Right ventricle myocardium superior (tissue), 1 donor: ENCODE results near the gene SGCD. TPM values are rescaled to one million over a fixed set of nuclear protein-coding genes. Genes with fewer than 3 reads are reported as not detected.
A peak's percentile ranks its signal among the peaks of the same experiment; 100 is the strongest.

Source experiments
- ATAC-seq: fragments of 200-7000 bp; cut with Tn5 transposase; one replicate; pipeline ENCODE4 v1.9.1; 2020; ENCODE audit warnings: mild to moderate bottlenecking; ENCODE audit not compliant: poor library complexity
- DNase-seq: peaks from one replicate; pipeline ENCODE4 v3.0.0-alpha.2; 2020
- intact Hi-C: fragments of 100-400 bp; cut with DNase I; formaldehyde crosslinking; loops from one replicate; pipeline ENCODE4 v1.11.2; 2022
- total RNA-seq: library from RNA; stranded (reverse); fragmentation: NEBNext Ultra II Directional; extraction: Animal tissue kit (Norgen Biotek cat#: 25700); gene quantifications from one replicate; pipeline ENCODE4 v1.2.1, GENCODE V29; 2021
- donor health status: DM: no; HTN: yes; CAD: no; lungs with severe emphysema.

The SGCD gene
- total RNA-seq, 1 donor from 2014 or later, result 81.5 TPM

- DNase-seq, result no peak
- ATAC-seq, result peak; percentile 61
- intact Hi-C loops, result no loop called here
Observed at GRCh38 chr5:156686796-156687195, 359.8 kb downstream of the SGCD start.

GRCh38 chr5:156687514-156687913 is 360.6 kb downstream of the SGCD start:
- ATAC-seq (peak; percentile 79), DNase-seq (no peak)
- intact Hi-C loops, result no loop called here

- ATAC-seq (no peak), DNase-seq (no peak)
- intact Hi-C loops, result no loop called here
Observed at GRCh38 chr5:156691572-156691971, 364.6 kb downstream of the SGCD start.

- intact Hi-C loops, result no loop called here
- ATAC-seq (no peak), DNase-seq (no peak)
Observed at GRCh38 chr5:156693113-156693512, 366.1 kb downstream of the SGCD start.

- intact Hi-C loops, result no loop called here
- DNase-seq, result no peak
- no peak for ATAC-seq
Observed at GRCh38 chr5:156694598-156694997, 367.6 kb downstream of the SGCD start.

GRCh38 chr5:156695774-156696173 is 368.8 kb downstream of the SGCD start:
- no peak for ATAC-seq
- intact Hi-C loops, result no loop called here
- no peak for DNase-seq

GRCh38 chr5:156698323-156698722 is 371.4 kb downstream of the SGCD start:
- intact Hi-C loops, result no loop called here
- DNase-seq (no peak), ATAC-seq (no peak)

GRCh38 chr5:156699147-156699546 is 372.2 kb downstream of the SGCD start:
- intact Hi-C loops, result no loop called here
- ATAC-seq (no peak), DNase-seq (no peak)

GRCh38 chr5:156704139-156704538 is 377.2 kb downstream of the SGCD start:
- no peak for DNase-seq
- intact Hi-C loops, result no loop called here
- ATAC-seq, result no peak

- DNase-seq, result no peak
- intact Hi-C loops, result no loop called here
- ATAC-seq, result no peak
Observed at GRCh38 chr5:156706631-156707030, 379.7 kb downstream of the SGCD start.

- DNase-seq, result no peak
- intact Hi-C loops, result no loop called here
- ATAC-seq, result peak; percentile 50
Observed at GRCh38 chr5:156707750-156708149, 380.8 kb downstream of the SGCD start.

- ATAC-seq, result no peak
- DNase-seq, result no peak
- intact Hi-C loops, result no loop called here
Observed at GRCh38 chr5:156715287-156715686, 388.3 kb downstream of the SGCD start.

GRCh38 chr5:156716591-156717380 is 389.8 kb downstream of the SGCD start:
- DNase-seq (no peak), ATAC-seq (no peak)
- intact Hi-C loops, result no loop called here

GRCh38 chr5:156718985-156719384 is 392.0 kb downstream of the SGCD start:
- no peak for DNase-seq
- intact Hi-C loops, result no loop called here
- no peak for ATAC-seq

GRCh38 chr5:156722358-156722757 is 395.4 kb downstream of the SGCD start:
- peak; percentile 58 for ATAC-seq
- no peak for DNase-seq

GRCh38 chr5:156735477-156735876 is 408.5 kb downstream of the SGCD start:
- ATAC-seq, result no peak
- DNase-seq, result no peak
- intact Hi-C loops, result no loop called here

More at GRCh38 chr5:156722358-156722757, 395.4 kb downstream of the SGCD start:
- intact Hi-C loops, result no loop called here

GRCh38 chr5:156741516-156741915 is 414.6 kb downstream of the SGCD start:
- ATAC-seq (no peak), DNase-seq (no peak)
- intact Hi-C loops, result no loop called here

- intact Hi-C loops, result loop anchor here (10.0 kb wide), 1 partner anchor 159 kb away; no protein-coding TSS in a partner anchor
- DNase-seq, result no peak
- no peak for ATAC-seq
Observed at GRCh38 chr5:156753846-156754245, 426.9 kb downstream of the SGCD start.

GRCh38 chr5:156755421-156756087 is 428.6 kb downstream of the SGCD start:
- DNase-seq, result no peak
- no peak for ATAC-seq
- intact Hi-C loops, result loop anchor here (10.0 kb wide), 1 partner anchor 161 kb away; no protein-coding TSS in a partner anchor
